ENCODE measurements around the gene ZMYM4. TPM values are rescaled to one million over a fixed set of nuclear protein-coding genes. Genes with fewer than 3 reads are reported as not detected.
A peak's percentile ranks its signal among the peaks of the same experiment; 100 is the strongest.

Gene ZMYM4
- total RNA-seq, 2 donors from 2014 or later = 131 to 153 TPM

DNA sequence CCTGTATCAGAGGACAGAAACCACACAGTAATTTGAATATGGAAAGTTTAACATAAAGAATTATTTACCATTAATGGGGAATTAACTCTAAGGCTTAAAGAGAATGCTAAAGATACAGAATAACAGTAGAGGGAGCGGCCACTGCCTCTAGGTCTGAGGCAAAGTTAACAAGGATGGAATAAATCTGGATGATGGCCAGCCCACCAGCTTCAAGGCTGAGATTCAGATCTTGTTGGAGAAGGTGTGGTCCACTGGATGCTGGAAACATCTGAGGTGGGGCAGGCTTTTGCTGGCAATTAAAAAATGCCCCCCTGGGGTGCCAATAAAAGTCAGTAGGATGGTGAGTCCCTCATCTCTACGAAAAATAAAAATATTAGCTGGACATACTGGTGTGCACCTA is 29.4 kb downstream of the ZMYM4 start:
- DNase-seq = no peak
- Histone ChIP-seq H3K27ac (ENCODE audit: low read depth, low read length) (no peak overlapping the region), H3K4me1 (ENCODE audit: control insufficient read depth, insufficient read depth, low read length) (no peaks in the 10 kb centered on the region), H3K27me3 (ENCODE audit: control insufficient read depth, insufficient read depth, low read length, poor library complexity, severe bottlenecking) (no peaks in the 10 kb centered on the region), H3K9me3 (ENCODE audit: control insufficient read depth, low read length) (no peaks in the 10 kb centered on the region), H3K9ac (ENCODE audit: extremely low read depth, low read length, poor library complexity, severe bottlenecking) (no peak overlapping the region), H3K36me3 (ENCODE audit: control insufficient read depth, insufficient read depth, low read length) (peaks cover 66% of the 10 kb centered on the region), H3K4me3 (ENCODE audit: low read length) (no peak overlapping the region)
- Mint-ChIP-seq H3K4me1 (peaks cover 2% of the 10 kb centered on the region), H3K27me3 (ENCODE audit: insufficient read depth) (no peaks in the 10 kb centered on the region), H3K36me3 (ENCODE audit: low read depth) (peaks cover 52% of the 10 kb centered on the region), H3K27ac (peak overlapping the region; percentile 78), H3K9me3 (no peaks in the 10 kb centered on the region), H3K4me3 (no peak overlapping the region)
- no peak for TF ChIP-seq CTCF (conservative IDR thresholded peaks at IDR 0.05)
- 98 to 100% methylated on average over 1 to 2 of the region's 2 CpGs for WGBS, 2 experiments (ENCODE audit: insufficient coverage in 1 of 2, insufficient read length in 1 of 2)

DNA sequence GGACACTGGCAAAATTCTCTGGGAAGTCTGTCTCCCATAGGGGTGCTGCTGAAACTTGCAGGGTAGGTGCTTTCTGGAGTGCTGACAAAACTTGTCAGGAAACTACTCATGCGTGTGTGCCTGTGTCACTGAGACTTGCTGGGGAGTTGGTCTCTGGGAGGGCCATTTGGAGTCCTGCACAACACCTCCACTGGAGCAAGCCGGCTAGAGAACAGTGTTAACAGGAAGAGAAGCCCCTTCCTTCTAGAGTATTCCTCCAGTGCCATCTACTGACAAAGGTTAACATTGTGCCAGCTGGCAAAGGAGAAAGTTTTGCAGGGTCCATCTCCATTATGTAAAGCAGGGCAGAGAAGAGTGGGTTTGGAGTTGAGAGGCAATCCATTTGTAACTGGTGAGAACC is 30.0 kb downstream of the ZMYM4 start:
- H3K36me3 Mint-ChIP-seq (ENCODE audit: low read depth) = peaks cover 52% of the 10 kb centered on the region
- 83 to 89% methylated on average over 2 of the region's 2 CpGs for WGBS, 2 experiments (ENCODE audit: insufficient coverage in 1 of 2, insufficient read length in 1 of 2)
- no peaks in the 10 kb centered on the region for H3K9me3 Mint-ChIP-seq
- Histone ChIP-seq H3K4me3 (ENCODE audit: low read length) (no peak overlapping the region), H3K27me3 (ENCODE audit: control insufficient read depth, insufficient read depth, low read length, poor library complexity, severe bottlenecking) (no peaks in the 10 kb centered on the region), H3K4me1 (ENCODE audit: control insufficient read depth, insufficient read depth, low read length) (no peaks in the 10 kb centered on the region), H3K9ac (ENCODE audit: extremely low read depth, low read length, poor library complexity, severe bottlenecking) (no peak overlapping the region), H3K36me3 (ENCODE audit: control insufficient read depth, insufficient read depth, low read length) (peaks cover 60% of the 10 kb centered on the region), H3K9me3 (ENCODE audit: control insufficient read depth, low read length) (no peaks in the 10 kb centered on the region), H3K27ac (ENCODE audit: low read depth, low read length) (no peak overlapping the region)
- peak overlapping the region; percentile 78 for H3K27ac Mint-ChIP-seq
- peak; percentile 62 for DNase-seq
- H3K4me1 Mint-ChIP-seq = peaks cover 2% of the 10 kb centered on the region
- H3K27me3 Mint-ChIP-seq (ENCODE audit: insufficient read depth) = no peaks in the 10 kb centered on the region
- no peak overlapping the region for H3K4me3 Mint-ChIP-seq
- TF ChIP-seq CTCF (conservative IDR thresholded peaks at IDR 0.05) = peak; percentile 56

DNA sequence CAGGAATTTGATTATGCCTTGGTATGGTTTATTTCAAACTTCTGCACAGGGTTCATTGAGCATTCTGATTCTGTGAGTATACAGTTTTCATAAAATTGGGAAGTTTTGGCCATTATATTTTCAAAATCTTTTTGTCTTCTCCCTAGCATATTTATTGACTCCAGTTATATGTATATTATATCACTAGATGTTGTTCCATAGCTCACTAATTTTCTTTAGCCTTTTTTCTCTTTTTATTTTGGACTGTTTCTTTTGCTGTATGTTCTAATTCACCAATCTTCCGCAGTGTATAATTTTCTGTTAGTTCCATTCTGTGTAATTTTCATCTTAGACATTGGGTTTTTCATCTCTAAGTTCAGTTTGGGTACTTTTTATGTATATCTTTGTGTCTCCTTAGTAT is 31.9 kb downstream of the ZMYM4 start:
- Histone ChIP-seq H3K4me1 (ENCODE audit: control insufficient read depth, insufficient read depth, low read length) (no peaks in the 10 kb centered on the region), H3K36me3 (ENCODE audit: control insufficient read depth, insufficient read depth, low read length) (peaks cover 56% of the 10 kb centered on the region), H3K4me3 (ENCODE audit: low read length) (no peak overlapping the region), H3K27me3 (ENCODE audit: control insufficient read depth, insufficient read depth, low read length, poor library complexity, severe bottlenecking) (no peaks in the 10 kb centered on the region), H3K9me3 (ENCODE audit: control insufficient read depth, low read length) (no peaks in the 10 kb centered on the region), H3K9ac (ENCODE audit: extremely low read depth, low read length, poor library complexity, severe bottlenecking) (no peak overlapping the region), H3K27ac (ENCODE audit: low read depth, low read length) (no peak overlapping the region)
- no peak for TF ChIP-seq CTCF (conservative IDR thresholded peaks at IDR 0.05)
- no peak for DNase-seq
- H3K27ac Mint-ChIP-seq = no peak overlapping the region
- no peaks in the 10 kb centered on the region for H3K9me3 Mint-ChIP-seq
- peaks cover 2% of the 10 kb centered on the region for H3K4me1 Mint-ChIP-seq
- no peaks in the 10 kb centered on the region for H3K27me3 Mint-ChIP-seq (ENCODE audit: insufficient read depth)
- no peak overlapping the region for H3K4me3 Mint-ChIP-seq
- 100% methylated on average over 1 of the region's 1 CpG; no CpG with 5 or more reads in 1 of the 2 experiments for WGBS, 2 experiments (ENCODE audit: insufficient coverage in 1 of 2, insufficient read length in 1 of 2)
- peaks cover 56% of the 10 kb centered on the region for H3K36me3 Mint-ChIP-seq (ENCODE audit: low read depth)
